Endothelial cell of umbilical vein (primary cell): Measurements from ENCODE around the gene CDC42BPB. TPM values are rescaled to one million over a fixed set of nuclear protein-coding genes. Genes with fewer than 3 reads are reported as not detected.
A peak's percentile ranks its signal among the peaks of the same experiment; 100 is the strongest.

ENCODE experiments used
- BruUV-seq: library from RNA; stranded (reverse); fragments of 400-500 nt; replicated peaks from 2 replicates; lab custom pipeline; 2021; lab: Mats Ljungman, UMichigan
- CTCF ChIA-PET: fragments of 300-600, 350-600 bp; sonication (Branson Sonifier 250); formaldehyde crosslinking; loops from one replicate; lab custom pipeline; 2021; ENCODE audit warnings: antibody characterized with exemption, inconsistent platforms; lab: Charles Lee
- POLR2A ChIA-PET: fragments of 300-600, 350-600 bp; sonication (Branson Sonifier 250); formaldehyde crosslinking; loops from one replicate; lab custom pipeline; 2021; ENCODE audit warnings: antibody characterized with exemption, inconsistent platforms; lab: Charles Lee
- DNase-seq: peaks from one replicate; pipeline ENCODE4 v3.0.0-alpha.2; 2011; ENCODE audit warnings: low read depth, low spot score
- FAIRE-seq: peaks from 2 replicates; lab custom pipeline; 2011; peaks lifted over from hg19 to GRCh38; lab: Jason Lieb, UNC
- H2AFZ ChIP-seq: 2 replicates; pipeline ENCODE4 v1.6.0; 2012; ENCODE audit warnings: low read depth, low read length, control low read depth, inconsistent platforms
- H3K27ac ChIP-seq: 2 replicates; pipeline ENCODE4 v1.5.1; 2011; ENCODE audit warnings: low read depth, mild to moderate bottlenecking, control low read depth, low read length, moderate library complexity; ENCODE audit not compliant: insufficient read depth
- H3K27me3 ChIP-seq, 2 experiments: 2 replicates each; pipeline versions ENCODE4 v1.6.0 to v1.6.1; 2011; ENCODE audit warnings: low read length in 2 of 2, mixed read lengths in 1 of 2; ENCODE audit not compliant: control insufficient read depth in 2 of 2, insufficient read depth in 2 of 2
- H3K36me3 ChIP-seq, 2 experiments: 2 replicates in 1 of 2; 3 replicates in 1 of 2; pipeline ENCODE4 v1.5.1; 2011; ENCODE audit warnings: low read length in 2 of 2, mild to moderate bottlenecking in 1 of 2, moderate library complexity in 1 of 2; ENCODE audit not compliant: control insufficient read depth in 2 of 2, insufficient read depth in 2 of 2; ENCODE audit errors: extremely low read depth in 1 of 2
- H3K4me1 ChIP-seq: 3 replicates; pipeline ENCODE4 v1.5.1; 2011; ENCODE audit warnings: mild to moderate bottlenecking, low read length; ENCODE audit not compliant: control insufficient read depth, insufficient read depth; ENCODE audit errors: extremely low read depth
- H3K4me2 ChIP-seq: 2 replicates; pipeline ENCODE4 v1.6.1; 2011; ENCODE audit warnings: low read length, control low read depth, mixed read lengths; ENCODE audit not compliant: insufficient read depth
- H3K4me3 ChIP-seq, 3 experiments: fragments of 200-600 bp in 1 of 3; sonication (generic), shearing (Covaris generic) in 1 of 3; replicated peaks in 1 of 3; 2 replicates each; pipeline ENCODE4 v1.5.1; 2011 to 2016; ENCODE audit warnings: control low read depth in 3 of 3, low read length in 3 of 3, mild to moderate bottlenecking in 2 of 3, inconsistent platforms in 1 of 3, low read depth in 1 of 3, moderate library complexity in 1 of 3; ENCODE audit not compliant: insufficient read depth in 1 of 3
- H3K79me2 ChIP-seq: 2 replicates; pipeline ENCODE4 v1.6.0; 2012; ENCODE audit warnings: low read length, inconsistent platforms; ENCODE audit not compliant: control insufficient read depth, insufficient read depth
- H3K9ac ChIP-seq: replicated peaks from 2 replicates; pipeline ENCODE3; 2011; ENCODE audit warnings: low read length, control low read depth; ENCODE audit not compliant: insufficient read depth; ENCODE audit errors: extremely low read depth
- H3K9me1 ChIP-seq: replicated peaks from 3 replicates; pipeline ENCODE4 v1.6.0; 2011; ENCODE audit warnings: mild to moderate bottlenecking, low read length; ENCODE audit not compliant: control insufficient read depth, insufficient read depth; ENCODE audit errors: extremely low read depth
- H3K9me3 ChIP-seq: replicated peaks from 2 replicates; pipeline ENCODE4 v1.5.1; 2012; ENCODE audit warnings: low read length, inconsistent platforms; ENCODE audit not compliant: control insufficient read depth, insufficient read depth
- H4K20me1 ChIP-seq: replicated peaks from 2 replicates; pipeline ENCODE3; 2011; ENCODE audit warnings: mild to moderate bottlenecking, low read length; ENCODE audit not compliant: control insufficient read depth, insufficient read depth; ENCODE audit errors: extremely low read depth
- CTCF ChIP-seq, 2 donors: IDR thresholded peaks; 1 replicate in 1 of 2; 2 replicates in 1 of 2; pipeline ENCODE4 v1.5.1; 2011; ENCODE audit warnings: low read length in 2 of 2, mild to moderate bottlenecking in 2 of 2, moderate library complexity in 2 of 2, control low read depth in 1 of 2, inconsistent platforms in 1 of 2, low read depth in 1 of 2; ENCODE audit not compliant: insufficient read depth in 1 of 2; ENCODE audit errors: extremely low read depth in 1 of 2
- EZH2 ChIP-seq: IDR thresholded peaks from 2 replicates; pipeline ENCODE4 v1.6.1; 2012; ENCODE audit warnings: borderline replicate concordance, low read depth, mild to moderate bottlenecking, moderate library complexity, low read length, inconsistent platforms; ENCODE audit not compliant: severe bottlenecking
- FOS ChIP-seq: IDR thresholded peaks from 2 replicates; pipeline ENCODE4 v1.6.1; 2011; ENCODE audit warnings: mild to moderate bottlenecking, low read length, moderate library complexity, borderline replicate concordance; ENCODE audit not compliant: insufficient read depth
- GATA2 ChIP-seq: IDR thresholded peaks from 2 replicates; pipeline ENCODE4 v1.7.0; 2011; ENCODE audit warnings: low read depth, mild to moderate bottlenecking, moderate library complexity, mixed read lengths, low read length; ENCODE audit not compliant: insufficient read length, insufficient read depth
- JUN ChIP-seq: IDR thresholded peaks from 2 replicates; pipeline ENCODE4 v1.6.1; 2011; ENCODE audit warnings: borderline replicate concordance, low read depth; ENCODE audit not compliant: insufficient read length, insufficient read depth
- MYC ChIP-seq: IDR thresholded peaks from one replicate; pipeline ENCODE4 v1.6.1; 2011; ENCODE audit warnings: mild to moderate bottlenecking, low read depth, low read length
- POLR2AphosphoS5 ChIP-seq: IDR thresholded peaks from 2 replicates; pipeline ENCODE4 v1.6.1; 2012; ENCODE audit warnings: low read depth, mild to moderate bottlenecking, control low read depth, low read length, moderate library complexity; ENCODE audit not compliant: insufficient read depth
- dilution Hi-C: fragments of 300-500 bp; cut with MboI; formaldehyde crosslinking; loops from one replicate; pipeline ENCODE4 v1.15.0; 2019; ENCODE audit warnings: low sequenced_read_pairs; ENCODE audit not compliant: extremely low pct_ligation_motif_present
- intact Hi-C: fragments of 100-400 bp; cut with micrococcal nuclease; formaldehyde crosslinking; loops from one replicate; pipeline ENCODE4 v1.10.0; 2022
- polyA plus RNA-seq, 4 experiments: library from polyadenylated mRNA; depleted of rRNA in 3 of 4; stranded (reverse) in 3 of 4; unstranded in 1 of 4; fragments of >200 nt; gene quantifications; 2 replicates each; pipeline versions ENCODE4 v1.2.1 to v1.2.3, GENCODE V29; 2011 to 2012; ENCODE audit warnings: missing spikeins in 1 of 4
- total RNA-seq: library from RNA; stranded (reverse); gene quantifications from 2 replicates; pipeline ENCODE4 v1.2.3, GENCODE V29; 2021

The CDC42BPB gene
- total and polyA plus RNA-seq, 2 donors (not counting 3 experiments of a cell fraction or from before 2014, with no cell fraction given) = 82.6 to 131 TPM

DNA sequence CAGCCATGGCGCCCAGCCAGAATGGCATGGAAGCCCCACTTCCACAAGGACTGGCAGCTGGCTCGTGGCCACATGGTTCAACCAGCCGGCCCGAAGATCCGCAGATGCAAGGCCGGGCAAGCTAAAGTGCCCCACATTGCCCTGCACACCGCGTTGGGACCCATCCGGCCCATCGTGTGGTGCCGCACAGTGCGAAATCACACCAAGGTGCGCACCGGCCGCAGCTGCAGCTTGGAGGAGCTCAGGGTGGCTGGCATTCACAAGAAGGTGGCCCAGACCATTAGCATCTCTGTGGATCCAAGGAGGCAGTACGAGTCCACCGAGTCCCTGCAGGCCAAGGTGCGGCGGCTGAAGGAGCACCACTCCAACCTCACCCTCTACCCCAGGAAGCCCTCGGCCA is 15.9 kb downstream of the CDC42BPB start:
- H4K20me1 ChIP-seq = peaks cover 8% of the 10 kb centered on the region

DNA sequence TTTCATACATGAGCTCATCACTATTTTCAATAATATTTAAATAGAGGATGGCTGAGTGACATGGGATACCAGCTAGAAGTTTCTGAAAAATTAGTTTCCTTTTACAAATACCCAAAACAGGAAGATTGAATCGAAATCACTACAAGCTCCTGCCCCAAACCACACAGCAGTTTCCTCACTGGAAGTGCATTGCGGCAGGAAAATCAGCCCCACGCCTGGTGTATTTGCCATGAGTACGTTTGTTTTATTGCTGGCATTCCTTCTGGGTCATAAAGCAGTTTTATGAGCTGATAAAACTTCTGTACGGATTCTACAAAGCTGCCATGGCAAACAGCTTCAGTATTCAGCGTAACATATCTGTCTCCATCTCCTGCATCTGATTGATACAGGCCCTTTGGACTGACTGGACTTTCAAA is 23.7 kb downstream of the CDC42BPB start:
- peaks cover 86% of the 10 kb centered on the region for H3K79me2 ChIP-seq
- ChIA-PET CTCF (interaction anchor here (0.7 to 3.5 kb wide), 8 partner anchors 8 to 283 kb away, joined by 3 to 10 read pairs (median 3); no protein-coding TSS in a partner anchor), POLR2A (no interaction called here)
- dilution Hi-C loops = no loop called here
- no peak for TF ChIP-seq MYC
- TF ChIP-seq CTCF (IDR thresholded peaks at IDR 0.05; ENCODE audit: extremely low read depth in 1 of 2, insufficient read depth in 1 of 2, low read depth in 1 of 2, low read length in 2 of 2) = no peak
- DNase-seq = peak; percentile 68
- intact Hi-C loops = no loop called here
- no peak overlapping the region for H3K9ac ChIP-seq
- peaks cover 13% of the 10 kb centered on the region for H3K4me1 ChIP-seq
- H3K9me1 ChIP-seq = no peaks in the 10 kb centered on the region
- no peaks in the 10 kb centered on the region for H3K27me3 ChIP-seq
- no peak overlapping the region for H3K27ac ChIP-seq
- H2AFZ ChIP-seq = no peak overlapping the region
- peak; percentile 89 for FAIRE-seq
- H3K4me3 ChIP-seq = no peak overlapping the region
- H4K20me1 ChIP-seq = peaks cover 4% of the 10 kb centered on the region
- no peaks in the 10 kb centered on the region for H3K9me3 ChIP-seq
- H3K4me2 ChIP-seq = peak overlapping the region; percentile 51
- BruUV-seq = no TSS peak
- H3K36me3 ChIP-seq = no peaks in the 10 kb centered on the region

More for the DNA sequence above, 15.9 kb downstream of the CDC42BPB start:
- POLR2A ChIA-PET = no interaction called here
- Histone ChIP-seq H2AFZ (no peak overlapping the region), H3K4me3 (no peak overlapping the region), H3K9ac (no peak overlapping the region), H3K9me1 (no peaks in the 10 kb centered on the region), H3K27me3 (no peaks in the 10 kb centered on the region), H3K9me3 (no peaks in the 10 kb centered on the region), H3K4me1 (no peaks in the 10 kb centered on the region), H3K4me2 (no peak overlapping the region), H3K27ac (no peak overlapping the region), H3K79me2 (peaks cover 95% of the 10 kb centered on the region), H3K36me3 (peaks cover 0 to 5% of the 10 kb centered on the region in 2 experiments)
- BruUV-seq = no TSS peak
- intact Hi-C loops = no loop called here
- FAIRE-seq (no peak), DNase-seq (no peak)
- no peak for TF ChIP-seq JUN
- TF ChIP-seq GATA2 = no peak
- TF ChIP-seq EZH2 = no peak
- no peak for TF ChIP-seq POLR2AphosphoS5
- TF ChIP-seq FOS = no peak
- CTCF ChIA-PET = no interaction called here
- dilution Hi-C loops = no loop called here
